Mesenchymal stem cell (in vitro differentiated cells and primary cell): ENCODE results near the gene FAM200C. TPM values are rescaled to one million over a fixed set of nuclear protein-coding genes. Genes with fewer than 3 reads are reported as not detected.

Source experiments
- DNase-seq: peaks from one replicate; pipeline ENCODE4 v3.0.0-alpha.2; 2013
- H2AFZ ChIP-seq: one replicate; pipeline ENCODE4 v1.6.1; 2013; ENCODE audit warnings: low read depth, mild to moderate bottlenecking, control low read depth, inconsistent platforms, low read length, moderate library complexity
- H2AK5ac ChIP-seq: 2 replicates; pipeline ENCODE4 v1.6.1; 2013; ENCODE audit warnings: low read length, moderate library complexity, mild to moderate bottlenecking, inconsistent platforms; ENCODE audit not compliant: severe bottlenecking
- H2BK120ac ChIP-seq: one replicate; pipeline ENCODE4 v1.6.1; 2013; ENCODE audit warnings: low read depth, mild to moderate bottlenecking, inconsistent platforms, low read length, moderate library complexity
- H2BK12ac ChIP-seq, 2 experiments: one replicate each; pipeline ENCODE4 v1.6.1; 2013; ENCODE audit warnings: inconsistent platforms in 2 of 2, low read length in 2 of 2, mild to moderate bottlenecking in 2 of 2, moderate library complexity in 2 of 2, control low read depth in 1 of 2
- H2BK15ac ChIP-seq: one replicate; pipeline ENCODE4 v1.6.1; 2013; ENCODE audit warnings: mild to moderate bottlenecking, low read depth, inconsistent platforms; ENCODE audit not compliant: poor library complexity, severe bottlenecking
- H2BK5ac ChIP-seq: 2 replicates; pipeline ENCODE4 v1.6.1; 2013; ENCODE audit warnings: low read depth, mild to moderate bottlenecking, low read length, control low read depth, inconsistent platforms; ENCODE audit not compliant: poor library complexity, severe bottlenecking
- H3K14ac ChIP-seq, 2 experiments: one replicate each; pipeline ENCODE4 v1.6.1; 2013; ENCODE audit warnings: inconsistent platforms in 2 of 2, low read length in 2 of 2, control low read depth in 1 of 2, mild to moderate bottlenecking in 1 of 2, moderate library complexity in 1 of 2
- H3K18ac ChIP-seq, 2 experiments: one replicate each; pipeline ENCODE4 v1.6.1; 2013; ENCODE audit warnings: inconsistent platforms in 2 of 2, low read length in 2 of 2, control low read depth in 1 of 2, low read depth in 1 of 2, mild to moderate bottlenecking in 1 of 2
- H3K23ac ChIP-seq, 2 experiments: one replicate each; pipeline ENCODE4 v1.6.1; 2013; ENCODE audit warnings: inconsistent platforms in 2 of 2, low read length in 2 of 2, mild to moderate bottlenecking in 2 of 2, moderate library complexity in 2 of 2, control low read depth in 1 of 2
- H3K27ac ChIP-seq: 2 replicates; pipeline ENCODE4 v1.5.1; 2013; ENCODE audit warnings: mild to moderate bottlenecking, moderate library complexity, low read length, control low read depth, inconsistent platforms; ENCODE audit not compliant: poor library complexity, severe bottlenecking
- H3K27me3 ChIP-seq, 2 experiments: 2 replicates each; pipeline versions ENCODE4 v1.6.1 to v1.7.0; 2013; ENCODE audit warnings: low read length in 2 of 2, mild to moderate bottlenecking in 2 of 2, moderate library complexity in 2 of 2, control low read depth in 1 of 2, inconsistent platforms in 1 of 2; ENCODE audit not compliant: control insufficient read depth in 1 of 2, insufficient read depth in 1 of 2
- H3K36me3 ChIP-seq, 2 experiments: 2 replicates each; pipeline versions ENCODE4 v1.6.1 to v1.7.0; 2013; ENCODE audit warnings: low read length in 2 of 2, control low read depth in 1 of 2, inconsistent platforms in 1 of 2, low read depth in 1 of 2, mild to moderate bottlenecking in 1 of 2; ENCODE audit not compliant: insufficient read depth in 2 of 2, control insufficient read depth in 1 of 2
- H3K4ac ChIP-seq, 2 experiments: one replicate each; pipeline ENCODE4 v1.6.1; 2013; ENCODE audit warnings: inconsistent platforms in 2 of 2, low read length in 2 of 2, mild to moderate bottlenecking in 2 of 2, moderate library complexity in 2 of 2, control low read depth in 1 of 2, low read depth in 1 of 2
- H3K4me1 ChIP-seq: 2 replicates; pipeline ENCODE4 v1.6.1; 2013; ENCODE audit warnings: low read depth, low read length, control low read depth; ENCODE audit not compliant: control insufficient read depth, insufficient read depth
- H3K4me2 ChIP-seq: 2 replicates; pipeline ENCODE4 v1.6.1; 2013; ENCODE audit warnings: low read length, mild to moderate bottlenecking, inconsistent platforms; ENCODE audit not compliant: poor library complexity, severe bottlenecking
- H3K4me3 ChIP-seq, 2 experiments: 2 replicates each; pipeline versions ENCODE4 v1.5.1 to v1.7.0; 2013; ENCODE audit warnings: low read length in 2 of 2, mild to moderate bottlenecking in 2 of 2, control low read depth in 1 of 2, low read depth in 1 of 2; ENCODE audit not compliant: insufficient read depth in 1 of 2
- H3K79me1 ChIP-seq: replicated peaks from 2 replicates; pipeline ENCODE4 v1.6.1; 2013; ENCODE audit warnings: mild to moderate bottlenecking, control low read depth, low read length, inconsistent platforms; ENCODE audit not compliant: poor library complexity, severe bottlenecking
- H3K9ac ChIP-seq: 2 replicates; pipeline ENCODE4 v1.7.0; 2013; ENCODE audit warnings: mild to moderate bottlenecking, low read length, moderate library complexity
- H3K9me3 ChIP-seq: 2 replicates; pipeline ENCODE4 v1.7.0; 2013; ENCODE audit warnings: mild to moderate bottlenecking, low read length; ENCODE audit not compliant: control insufficient read depth
- H4K8ac ChIP-seq: one replicate; pipeline ENCODE4 v1.6.1; 2013; ENCODE audit warnings: inconsistent platforms, mild to moderate bottlenecking, low read length, moderate library complexity
- H4K91ac ChIP-seq: one replicate; pipeline ENCODE4 v1.6.1; 2013; ENCODE audit warnings: mild to moderate bottlenecking, low read length, inconsistent platforms
- WGBS: methylation state at CpG from one replicate; pipeline ENCODE4 v1.1.7; 2013; ENCODE audit warnings: mixed read lengths; 5-methylcytosine and 5-hydroxymethylcytosine counted together
- polyA plus RNA-seq, 2 experiments: library from polyadenylated mRNA; stranded (reverse); fragments of 200-250 nt; gene quantifications; one replicate each; pipeline ENCODE4 v1.2.3, GENCODE V29; 2013

The FAM200C gene
- polyA plus RNA-seq (2013, experiment 1 of 2): 1.2 TPM
- polyA plus RNA-seq (2013, experiment 2 of 2): 1.3 TPM

- H2BK12ac ChIP-seq: no peak within 1 kb of the TSS
- H3K4ac ChIP-seq: peak within 1 kb of the TSS; percentile 90 to 93
- peak within 1 kb of the TSS; percentile 76 to 98 for H3K14ac ChIP-seq
- H4K91ac ChIP-seq: peak within 1 kb of the TSS; percentile 70
- peak within 1 kb of the TSS; percentile 78 to 97 for H3K4me3 ChIP-seq
- 2% methylated on average over 39 of the region's 41 CpGs for WGBS
- peak within 1 kb of the TSS; percentile 97 for H3K9ac ChIP-seq
- H3K4me2 ChIP-seq: peak within 1 kb of the TSS; percentile 78
- no peaks in the 10 kb centered on the region for H3K27me3 ChIP-seq
- peak within 1 kb of the TSS; percentile 91 for H3K27ac ChIP-seq
- DNase-seq: peak; percentile 96
- peak within 1 kb of the TSS in 1 of 2 experiments; percentile 56 for H3K23ac ChIP-seq
- H2AK5ac ChIP-seq: peak within 1 kb of the TSS; percentile 98
- peak within 1 kb of the TSS; percentile 95 for H2BK120ac ChIP-seq
- H3K36me3 ChIP-seq: peaks cover 11 to 40% of the 10 kb centered on the region in 2 experiments
- no peak within 1 kb of the TSS for H2AFZ ChIP-seq
- H2BK5ac ChIP-seq: peak within 1 kb of the TSS; percentile 46
- H2BK15ac ChIP-seq: no peak within 1 kb of the TSS
- peak within 1 kb of the TSS; percentile 91 for H4K8ac ChIP-seq
- peak within 1 kb of the TSS; percentile 93 to 96 for H3K18ac ChIP-seq
- H3K79me1 ChIP-seq: peaks cover 11% of the 10 kb centered on the region
- H3K4me1 ChIP-seq: peaks cover 1% of the 10 kb centered on the region
- H3K9me3 ChIP-seq: no peaks in the 10 kb centered on the region
These were observed at the start of gene FAM200C for GRCh38 chr5:160399402-160400353. Gene FAM200C, minus strand, starts transcription at chr5:160400054. Its CDS starts 4,564 bp downstream, at chr5:160395490.

- H4K91ac ChIP-seq: no peak overlapping the region
- H3K9ac ChIP-seq: no peak overlapping the region
- H3K4ac ChIP-seq: no peak overlapping the region
- no peak overlapping the region for H3K23ac ChIP-seq
- H2AFZ ChIP-seq: no peak overlapping the region
- H3K27me3 ChIP-seq: peaks cover 0 to 6% of the 10 kb centered on the region in 2 experiments
- H2BK120ac ChIP-seq: no peak overlapping the region
- H3K14ac ChIP-seq: no peak overlapping the region
- H2BK12ac ChIP-seq: no peak overlapping the region
- H3K4me3 ChIP-seq: no peak overlapping the region
- no peak overlapping the region for H3K27ac ChIP-seq
- H3K4me2 ChIP-seq: no peak overlapping the region
- no peaks in the 10 kb centered on the region for H3K79me1 ChIP-seq
- no peak overlapping the region for H2AK5ac ChIP-seq
- H2BK15ac ChIP-seq: no peak overlapping the region
- no peak overlapping the region for H2BK5ac ChIP-seq
- H3K9me3 ChIP-seq: no peaks in the 10 kb centered on the region
- no peaks in the 10 kb centered on the region for H3K4me1 ChIP-seq
- H3K18ac ChIP-seq: no peak overlapping the region
- H4K8ac ChIP-seq: no peak overlapping the region
- 69% methylated on average over 3 of the region's 3 CpGs for WGBS
- no peak for DNase-seq
- H3K36me3 ChIP-seq: no peaks in the 10 kb centered on the region
These were observed 49.6 kb upstream of the FAM200C start for GRCh38 chr5:160449458-160449857.

- no peaks in the 10 kb centered on the region for H3K36me3 ChIP-seq
- no peak overlapping the region for H2AFZ ChIP-seq
- H2BK15ac ChIP-seq: no peak overlapping the region
- H3K9me3 ChIP-seq: no peaks in the 10 kb centered on the region
- H2AK5ac ChIP-seq: no peak overlapping the region
- H2BK12ac ChIP-seq: no peak overlapping the region
- H3K23ac ChIP-seq: no peak overlapping the region
- no peak overlapping the region for H4K91ac ChIP-seq
- no peak overlapping the region for H3K14ac ChIP-seq
- no peaks in the 10 kb centered on the region for H3K4me1 ChIP-seq
- no peak overlapping the region for H3K18ac ChIP-seq
- DNase-seq: no peak
- no peaks in the 10 kb centered on the region for H3K79me1 ChIP-seq
- H4K8ac ChIP-seq: no peak overlapping the region
- H2BK120ac ChIP-seq: no peak overlapping the region
- H3K27me3 ChIP-seq: peaks cover 0 to 1% of the 10 kb centered on the region in 2 experiments
- no peak overlapping the region for H3K4ac ChIP-seq
- H3K4me3 ChIP-seq: no peak overlapping the region
- no peak overlapping the region for H3K27ac ChIP-seq
- WGBS: 92% methylated on average over 1 of the region's 1 CpG
- H2BK5ac ChIP-seq: no peak overlapping the region
- H3K4me2 ChIP-seq: no peak overlapping the region
- H3K9ac ChIP-seq: no peak overlapping the region
These were observed 49.0 kb upstream of the FAM200C start for GRCh38 chr5:160448886-160449285.

- no peak overlapping the region for H2BK120ac ChIP-seq
- H3K27ac ChIP-seq: no peak overlapping the region
- no peaks in the 10 kb centered on the region for H3K27me3 ChIP-seq
- H4K8ac ChIP-seq: no peak overlapping the region
- H2AFZ ChIP-seq: no peak overlapping the region
- DNase-seq: no peak
- H3K18ac ChIP-seq: no peak overlapping the region
- H2BK15ac ChIP-seq: no peak overlapping the region
- H3K36me3 ChIP-seq: no peaks in the 10 kb centered on the region
- H3K9ac ChIP-seq: no peak overlapping the region
- no peak overlapping the region for H2BK5ac ChIP-seq
- H3K14ac ChIP-seq: no peak overlapping the region
- H2AK5ac ChIP-seq: no peak overlapping the region
- no peak overlapping the region for H3K4me3 ChIP-seq
- no peaks in the 10 kb centered on the region for H3K4me1 ChIP-seq
- H4K91ac ChIP-seq: no peak overlapping the region
- no peak overlapping the region for H3K23ac ChIP-seq
- H2BK12ac ChIP-seq: no peak overlapping the region
- H3K4ac ChIP-seq: no peak overlapping the region
- no peaks in the 10 kb centered on the region for H3K79me1 ChIP-seq
- H3K4me2 ChIP-seq: no peak overlapping the region
- H3K9me3 ChIP-seq: no peaks in the 10 kb centered on the region
These were observed 45.9 kb upstream of the FAM200C start for GRCh38 chr5:160445751-160446150.
